Measurements from ENCODE around the gene FRAT1.
"Not testable (repeated sequence)": the region's sequence is repeated elsewhere in the genome, so short reads cannot be mapped to it uniquely, and the experiment has no call there.

The FRAT1 gene

GRCh38 chr10:97335188-97335619 is 16.1 kb downstream of the FRAT1 start:
- no peak for DNase-seq

GRCh38 chr10:97336006-97336405 is 16.9 kb downstream of the FRAT1 start:
- DNase-seq: peak in 1 of 2 donors; percentile 72

- DNase-seq: no peak
These were observed 17.4 kb downstream of the FRAT1 start for GRCh38 chr10:97336446-97336845.

GRCh38 chr10:97336942-97337831 is 18.1 kb downstream of the FRAT1 start:
- no peak for DNase-seq

- DNase-seq: no peak
These were observed 19.0 kb downstream of the FRAT1 start for GRCh38 chr10:97338041-97338440.

- DNase-seq: no peak
These were observed 22.3 kb downstream of the FRAT1 start for GRCh38 chr10:97341416-97341815.

GRCh38 chr10:97343664-97344063 is 24.6 kb downstream of the FRAT1 start:
- not testable (repeated sequence) for DNase-seq

GRCh38 chr10:97347317-97347716 is 28.2 kb downstream of the FRAT1 start:
- no peak for DNase-seq

GRCh38 chr10:97349752-97350513 is 30.9 kb downstream of the FRAT1 start:
- no peak for DNase-seq

- peak; percentile 97 to 98 for DNase-seq
These were observed 34.9 kb downstream of the FRAT1 start for GRCh38 chr10:97353945-97354344.

GRCh38 chr10:97355571-97355975 is 36.5 kb downstream of the FRAT1 start:
- DNase-seq: peak; percentile 70 to 77

- DNase-seq: peak in 1 of 2 donors; percentile 31
These were observed 37.3 kb downstream of the FRAT1 start for GRCh38 chr10:97356318-97356914.

GRCh38 chr10:97356918-97357317 is 37.8 kb downstream of the FRAT1 start:
- no peak for DNase-seq

GRCh38 chr10:97358349-97358748 is 39.3 kb downstream of the FRAT1 start:
- DNase-seq: no peak

- DNase-seq: no peak
These were observed 39.7 kb downstream of the FRAT1 start for GRCh38 chr10:97358781-97359180.

- DNase-seq: peak in 1 of 2 donors; percentile 39
These were observed 41.9 kb downstream of the FRAT1 start for GRCh38 chr10:97360705-97361536.

- peak; percentile 11 to 64 for DNase-seq
These were observed 42.4 kb downstream of the FRAT1 start for GRCh38 chr10:97361537-97361901.

GRCh38 chr10:97362310-97363033 is 43.4 kb downstream of the FRAT1 start:
- no peak for DNase-seq

- no peak for DNase-seq
These were observed 44.0 kb downstream of the FRAT1 start for GRCh38 chr10:97363071-97363470.

- peak; percentile 81 to 100 for DNase-seq
These were observed 46.8 kb downstream of the FRAT1 start for GRCh38 chr10:97365761-97366351.

GRCh38 chr10:97366572-97366971 is 47.5 kb downstream of the FRAT1 start:
- DNase-seq: no peak
